ENCODE results near the gene SLC35E4.

The SLC35E4 gene

DNA sequence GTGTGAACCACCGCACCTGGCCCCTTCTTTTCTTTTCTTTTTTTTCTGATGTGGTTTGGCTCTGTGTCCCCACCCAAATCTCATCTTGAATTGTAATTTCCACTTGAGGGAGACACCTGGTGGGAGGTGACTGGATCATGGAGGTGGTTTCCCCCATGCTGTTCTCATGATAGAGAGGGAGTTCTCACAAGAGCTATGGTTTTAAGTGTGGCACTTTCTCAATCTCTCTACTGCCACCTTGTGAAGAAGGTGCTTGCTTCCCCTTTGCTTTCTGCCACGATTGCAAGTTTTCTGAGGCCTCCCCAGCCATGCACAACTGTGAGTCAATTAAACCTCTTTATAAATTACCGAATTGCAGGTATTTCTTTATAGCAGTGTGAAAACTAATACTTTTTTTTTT is 33.5 kb upstream of the SLC35E4 start:
- no peaks in the 10 kb centered on the region for H3K79me2 ChIP-seq (ENCODE audit: insufficient read depth, low read length)
- no peak overlapping the region for H3K4me2 ChIP-seq (ENCODE audit: low read length)
- H3K27me3 ChIP-seq (ENCODE audit: insufficient read depth, low read length): peaks cover 4% of the 10 kb centered on the region; the same call in 1 of the 2 replicates
- H4K20me1 ChIP-seq (ENCODE audit: insufficient read depth, low read length): no peaks in the 10 kb centered on the region
- H3K9ac ChIP-seq (ENCODE audit: low read length): no peak overlapping the region
- H3F3A ChIP-seq (ENCODE audit: insufficient read depth, low read length): no peaks in the 10 kb centered on the region
- no peaks in the 10 kb centered on the region for H3K9me3 ChIP-seq (ENCODE audit: low read length)
- no peak overlapping the region for H3K4me3 ChIP-seq (ENCODE audit: low read depth, low read length, poor library complexity, severe bottlenecking)
- no peaks in the 10 kb centered on the region for H3K9me2 ChIP-seq (ENCODE audit: low read depth, low read length)
- TF ChIP-seq CTCF (IDR thresholded peaks at IDR 0.05; ENCODE audit: low read length) (peak; percentile 54), EZH2 (IDR thresholded peaks at IDR 0.05; ENCODE audit: borderline replicate concordance, low read length) (no peak)
- no peak overlapping the region for H2AFZ ChIP-seq (ENCODE audit: low read length)
- H3K36me3 ChIP-seq (ENCODE audit: insufficient read depth, low read length): no peaks in the 10 kb centered on the region
- no peak overlapping the region for H3K27ac ChIP-seq (ENCODE audit: low read depth, low read length, poor library complexity, severe bottlenecking)
- H3K4me1 ChIP-seq (ENCODE audit: insufficient read depth, low read length, severe bottlenecking): peaks cover 17% of the 10 kb centered on the region

GRCh38 chr22:30603801-30604200 is 31.8 kb upstream of the SLC35E4 start:
- Histone ChIP-seq H4K20me1 (ENCODE audit: insufficient read depth, low read length) (no peaks in the 10 kb centered on the region), H3K79me2 (ENCODE audit: insufficient read depth, low read length) (no peaks in the 10 kb centered on the region), H3K27me3 (ENCODE audit: insufficient read depth, low read length) (no peaks in the 10 kb centered on the region; the same call in 1 of the 2 replicates), H2AFZ (ENCODE audit: low read length) (no peak overlapping the region), H3K9me2 (ENCODE audit: low read depth, low read length) (no peaks in the 10 kb centered on the region), H3K4me3 (ENCODE audit: low read depth, low read length, poor library complexity, severe bottlenecking) (no peak overlapping the region), H3K4me2 (ENCODE audit: low read length) (no peak overlapping the region), H3K4me1 (ENCODE audit: insufficient read depth, low read length, severe bottlenecking) (peaks cover 21% of the 10 kb centered on the region), H3K27ac (ENCODE audit: low read depth, low read length, poor library complexity, severe bottlenecking) (no peak overlapping the region), H3K9me3 (ENCODE audit: low read length) (no peaks in the 10 kb centered on the region), H3K36me3 (ENCODE audit: insufficient read depth, low read length) (no peaks in the 10 kb centered on the region), H3K9ac (ENCODE audit: low read length) (no peak overlapping the region), H3F3A (ENCODE audit: insufficient read depth, low read length) (no peaks in the 10 kb centered on the region)
- no peak for TF ChIP-seq EZH2 (IDR thresholded peaks at IDR 0.05; ENCODE audit: borderline replicate concordance, low read length)
- TF ChIP-seq CTCF (IDR thresholded peaks at IDR 0.05; ENCODE audit: low read length): no peak

DNA sequence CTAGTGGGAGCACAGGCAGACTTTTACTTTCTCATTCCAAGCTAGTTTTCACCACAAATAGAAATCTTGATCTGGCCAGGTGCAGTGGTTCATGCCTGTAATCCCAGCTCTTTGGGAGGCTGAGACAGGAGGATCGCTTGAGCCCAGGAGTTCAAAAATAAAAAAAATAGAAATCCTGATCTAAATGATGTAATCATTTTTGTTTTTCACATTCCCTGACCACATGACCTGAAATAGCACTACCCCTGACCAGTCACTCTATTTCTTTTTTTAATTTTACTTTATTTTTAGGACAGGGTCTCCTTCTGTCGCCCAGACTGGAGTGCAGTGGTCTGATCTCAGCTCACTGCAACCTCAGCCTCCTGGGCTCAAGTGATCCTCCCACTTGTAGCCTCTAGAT is 30.9 kb upstream of the SLC35E4 start:
- no peak overlapping the region for H2AFZ ChIP-seq (ENCODE audit: low read length)
- no peaks in the 10 kb centered on the region; the same call in 1 of the 2 replicates for H3K27me3 ChIP-seq (ENCODE audit: insufficient read depth, low read length)
- H3K9me3 ChIP-seq (ENCODE audit: low read length): no peaks in the 10 kb centered on the region
- H3K4me1 ChIP-seq (ENCODE audit: insufficient read depth, low read length, severe bottlenecking): peaks cover 21% of the 10 kb centered on the region
- no peaks in the 10 kb centered on the region for H3K9me2 ChIP-seq (ENCODE audit: low read depth, low read length)
- H3K4me3 ChIP-seq (ENCODE audit: low read depth, low read length, poor library complexity, severe bottlenecking): no peak overlapping the region
- no peaks in the 10 kb centered on the region for H4K20me1 ChIP-seq (ENCODE audit: insufficient read depth, low read length)
- no peak overlapping the region for H3K4me2 ChIP-seq (ENCODE audit: low read length)
- no peaks in the 10 kb centered on the region for H3F3A ChIP-seq (ENCODE audit: insufficient read depth, low read length)
- H3K9ac ChIP-seq (ENCODE audit: low read length): no peak overlapping the region
- TF ChIP-seq EZH2 (IDR thresholded peaks at IDR 0.05; ENCODE audit: borderline replicate concordance, low read length) (no peak), CTCF (IDR thresholded peaks at IDR 0.05; ENCODE audit: low read length) (no peak)
- no peaks in the 10 kb centered on the region for H3K36me3 ChIP-seq (ENCODE audit: insufficient read depth, low read length)
- H3K79me2 ChIP-seq (ENCODE audit: insufficient read depth, low read length): no peaks in the 10 kb centered on the region
- H3K27ac ChIP-seq (ENCODE audit: low read depth, low read length, poor library complexity, severe bottlenecking): no peak overlapping the region
